Measurements from ENCODE around the gene SLC4A3. TPM values are rescaled to one million over a fixed set of nuclear protein-coding genes. Genes with fewer than 3 reads are reported as not detected.
A peak's percentile ranks its signal among the peaks of the same experiment; 100 is the strongest.

The SLC4A3 gene
- total RNA-seq, 1 donor from 2014 or later = 2.1 TPM

GRCh38 chr2:219642465-219643083 lies 15.1 kb downstream of the SLC4A3 start:
- TF ChIP-seq CTCF (IDR thresholded peaks at IDR 0.05; ENCODE audit: unreplicated experiment) = peak; percentile 91
- Mint-ChIP-seq H3K36me3 (ENCODE audit: low read depth, unreplicated experiment) (no peaks in the 10 kb centered on the region), H3K4me3 (ENCODE audit: unreplicated experiment) (no peak overlapping the region), H3K27ac (ENCODE audit: unreplicated experiment) (no peak overlapping the region), H3K9me3 (ENCODE audit: unreplicated experiment) (no peaks in the 10 kb centered on the region), H3K4me1 (ENCODE audit: unreplicated experiment) (peaks cover 16% of the 10 kb centered on the region), H3K27me3 (ENCODE audit: unreplicated experiment) (peaks cover 10% of the 10 kb centered on the region)
- DNase-seq (ENCODE audit: low spot score) = peak; percentile 97

DNA sequence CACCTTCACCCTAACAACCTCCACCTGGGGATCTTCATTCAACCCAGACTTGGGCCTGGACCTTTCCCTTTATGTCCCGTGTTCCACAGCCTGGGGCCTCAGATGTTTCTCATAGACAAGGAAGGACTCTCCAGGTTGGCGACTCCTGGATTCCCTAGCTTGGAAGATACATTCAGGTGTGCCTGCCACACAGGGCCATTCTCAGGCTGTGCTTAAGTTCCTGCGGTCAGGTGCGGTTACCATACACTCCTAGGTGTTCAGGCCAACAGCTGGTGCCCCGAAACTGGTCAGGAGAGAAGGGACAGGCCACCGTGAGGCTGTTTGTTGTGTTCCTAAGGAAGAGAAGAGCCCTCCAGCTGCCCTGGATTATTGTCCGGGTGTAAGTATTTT lies 15.6 kb downstream of the SLC4A3 start:
- H3K36me3 Mint-ChIP-seq (ENCODE audit: low read depth, unreplicated experiment) = no peaks in the 10 kb centered on the region
- H3K4me3 Mint-ChIP-seq (ENCODE audit: unreplicated experiment) = no peak overlapping the region
- H3K27me3 Mint-ChIP-seq (ENCODE audit: unreplicated experiment) = peaks cover 10% of the 10 kb centered on the region
- H3K27ac Mint-ChIP-seq (ENCODE audit: unreplicated experiment) = peak overlapping the region; percentile 70
- H3K4me1 Mint-ChIP-seq (ENCODE audit: unreplicated experiment) = peaks cover 16% of the 10 kb centered on the region
- no peaks in the 10 kb centered on the region for H3K9me3 Mint-ChIP-seq (ENCODE audit: unreplicated experiment)
- DNase-seq (ENCODE audit: low spot score) = no peak
- no peak for TF ChIP-seq CTCF (IDR thresholded peaks at IDR 0.05; ENCODE audit: unreplicated experiment)

- peaks cover 16% of the 10 kb centered on the region for H3K4me1 Mint-ChIP-seq (ENCODE audit: unreplicated experiment)
- TF ChIP-seq CTCF (IDR thresholded peaks at IDR 0.05; ENCODE audit: unreplicated experiment) = no peak
- no peak overlapping the region for H3K27ac Mint-ChIP-seq (ENCODE audit: unreplicated experiment)
- no peaks in the 10 kb centered on the region for H3K36me3 Mint-ChIP-seq (ENCODE audit: low read depth, unreplicated experiment)
- H3K27me3 Mint-ChIP-seq (ENCODE audit: unreplicated experiment) = peaks cover 10% of the 10 kb centered on the region
- DNase-seq (ENCODE audit: low spot score) = peak; percentile 39
- no peaks in the 10 kb centered on the region for H3K9me3 Mint-ChIP-seq (ENCODE audit: unreplicated experiment)
- H3K4me3 Mint-ChIP-seq (ENCODE audit: unreplicated experiment) = no peak overlapping the region
Measured at GRCh38 chr2:219643788-219644398, 16.5 kb downstream of the SLC4A3 start.

- no peak for DNase-seq (ENCODE audit: low spot score)
- no peak overlapping the region for H3K27ac Mint-ChIP-seq (ENCODE audit: unreplicated experiment)
- H3K36me3 Mint-ChIP-seq (ENCODE audit: low read depth, unreplicated experiment) = no peaks in the 10 kb centered on the region
- H3K4me3 Mint-ChIP-seq (ENCODE audit: unreplicated experiment) = no peak overlapping the region
- H3K4me1 Mint-ChIP-seq (ENCODE audit: unreplicated experiment) = peaks cover 16% of the 10 kb centered on the region
- TF ChIP-seq CTCF (IDR thresholded peaks at IDR 0.05; ENCODE audit: unreplicated experiment) = no peak
- H3K27me3 Mint-ChIP-seq (ENCODE audit: unreplicated experiment) = peaks cover 10% of the 10 kb centered on the region
- H3K9me3 Mint-ChIP-seq (ENCODE audit: unreplicated experiment) = no peaks in the 10 kb centered on the region
Measured at GRCh38 chr2:219644801-219645480, 17.5 kb downstream of the SLC4A3 start.
